Activated T-helper 17 cell treated with anti-CD3 and anti-CD28 coated beads, Interleukin-2, amount 50 U/mL, for 72 hours (primary cell): ENCODE data around the gene NME2. TPM values are rescaled to one million over a fixed set of nuclear protein-coding genes. Genes with fewer than 3 reads are reported as not detected.

Experiments used
- ATAC-seq: fragments of 150-1000 bp; cut with Tn5 transposase; replicated peaks from 2 replicates; pipeline ENCODE4 v1.10.0; 2021; ENCODE audit warnings: mild to moderate bottlenecking, moderate library complexity
- H3K27ac Mint-ChIP-seq: one replicate; pipeline ENCODE4 v1.8.0; 2022; ENCODE audit warnings: mixed read lengths
- H3K27me3 Mint-ChIP-seq: one replicate; pipeline ENCODE4 v1.8.0; 2022; ENCODE audit warnings: mixed read lengths
- H3K36me3 Mint-ChIP-seq: one replicate; pipeline ENCODE4 v1.8.0; 2022; ENCODE audit warnings: low read depth, mild to moderate bottlenecking, mixed read lengths
- H3K4me1 Mint-ChIP-seq: one replicate; pipeline ENCODE4 v1.8.0; 2022; ENCODE audit warnings: mixed read lengths
- H3K4me3 Mint-ChIP-seq: one replicate; pipeline ENCODE4 v1.8.0; 2022; ENCODE audit warnings: mild to moderate bottlenecking, mixed read lengths
- H3K9me3 Mint-ChIP-seq: one replicate; pipeline ENCODE4 v1.8.0; 2022; ENCODE audit warnings: mixed read lengths
- total RNA-seq, 2 donors: library from RNA; stranded (reverse); gene quantifications; one replicate each; pipeline ENCODE4 v1.2.3, GENCODE V29; 2022

Gene NME2
- total RNA-seq, 2 donors from 2014 or later: 489 to 772 TPM

- H3K9me3 Mint-ChIP-seq: no peaks in the 10 kb centered on the region
- no peak overlapping the region for H3K4me3 Mint-ChIP-seq
- no peaks in the 10 kb centered on the region for H3K4me1 Mint-ChIP-seq
- no peak overlapping the region for H3K27ac Mint-ChIP-seq
- ATAC-seq: no peak
- H3K27me3 Mint-ChIP-seq: no peaks in the 10 kb centered on the region
- peaks cover 93% of the 10 kb centered on the region for H3K36me3 Mint-ChIP-seq
Observed at GRCh38 chr17:51214920-51215319, 48.7 kb downstream of the NME2 start.

DNA sequence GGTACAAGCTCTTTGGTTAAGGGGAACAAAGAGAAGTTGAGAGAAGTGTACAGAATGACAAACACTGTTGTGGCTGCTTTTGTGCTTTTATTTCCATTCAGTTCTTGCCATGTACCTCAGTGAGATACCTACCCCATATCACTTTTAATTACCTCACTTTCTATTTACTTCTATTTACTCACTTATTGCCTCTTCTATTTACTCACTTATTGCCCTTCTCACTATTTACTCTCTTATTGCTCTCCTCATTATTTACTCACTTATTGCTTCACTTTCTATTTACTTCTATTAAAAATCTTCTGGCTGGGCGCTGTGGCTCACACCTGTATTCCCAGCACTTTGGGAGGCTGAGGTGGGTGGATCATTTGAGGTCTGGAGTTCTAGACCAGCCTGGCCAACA lies 51.7 kb downstream of the NME2 start:
- no peaks in the 10 kb centered on the region for H3K9me3 Mint-ChIP-seq
- no peak for ATAC-seq

DNA sequence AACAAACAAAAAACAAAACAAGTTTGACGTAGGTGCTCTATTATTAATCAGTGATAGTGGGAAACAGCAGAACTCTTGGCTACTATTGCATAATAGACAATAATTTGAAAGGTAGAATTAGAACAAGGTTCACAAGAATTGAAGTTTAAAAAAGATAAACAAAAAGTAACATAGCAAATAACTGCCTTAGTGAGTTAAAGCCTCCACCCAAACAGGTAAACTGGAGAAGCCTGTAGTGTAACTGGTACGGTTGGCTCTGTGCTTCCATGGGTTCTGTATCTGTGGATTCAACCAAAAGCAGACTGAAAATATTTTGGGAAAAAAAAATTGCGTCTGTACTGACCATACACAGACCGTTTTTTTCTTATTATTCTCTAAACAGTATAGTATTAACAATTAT lies 55.1 kb downstream of the NME2 start:
- no peak for ATAC-seq
- no peaks in the 10 kb centered on the region for H3K9me3 Mint-ChIP-seq
- peaks cover 90% of the 10 kb centered on the region for H3K36me3 Mint-ChIP-seq
- no peak overlapping the region for H3K27ac Mint-ChIP-seq
- H3K4me1 Mint-ChIP-seq: peaks cover 6% of the 10 kb centered on the region
- no peak overlapping the region for H3K4me3 Mint-ChIP-seq
- no peaks in the 10 kb centered on the region for H3K27me3 Mint-ChIP-seq

More for the DNA sequence above, 51.7 kb downstream of the NME2 start:
- Mint-ChIP-seq H3K27ac (no peak overlapping the region), H3K36me3 (peaks cover 96% of the 10 kb centered on the region), H3K4me1 (no peaks in the 10 kb centered on the region), H3K27me3 (no peaks in the 10 kb centered on the region), H3K4me3 (no peak overlapping the region)

Other genes with a start within 250 kb of the NME2 start
- 100 to 1,000 TPM in 1 of 2 donors, 10 to 100 TPM in 1; 50.4 to 127 TPM for gene SPAG9, start 45.5 kb upstream of the NME2 start, total RNA-seq
- gene NME1, start 12.9 kb upstream of the NME2 start, total RNA-seq: 100 to 1,000 TPM; 107 to 348 TPM
- 10 to 100 TPM; 10.7 to 17.2 TPM for gene MBTD1, start 93.6 kb downstream of the NME2 start, total RNA-seq
- gene UTP18, start 94.1 kb downstream of the NME2 start, total RNA-seq: 10 to 100 TPM; 37.5 to 66.2 TPM